SK-N-SH (cell line): ENCODE measurements around the gene DLEC1. TPM values are rescaled to one million over a fixed set of nuclear protein-coding genes. Genes with fewer than 3 reads are reported as not detected.
"Not testable (repeated sequence)": the region's sequence is repeated elsewhere in the genome, so short reads cannot be mapped to it uniquely, and the experiment has no call there.

Experiments
- CTCF ChIA-PET: fragments of 300-600, 350-600 bp; formaldehyde crosslinking; extraction: SDS; loops from one replicate; lab custom pipeline; 2021; lab: Yijun Ruan, JAX
- POLR2A ChIA-PET: fragments of 350-600 bp; sonication (Branson Sonifier 250); formaldehyde crosslinking; extraction: SDS; loops from one replicate; lab custom pipeline; 2020; ENCODE audit warnings: antibody characterized with exemption, inconsistent platforms; lab: Yijun Ruan, JAX
- DNase-seq: peaks from one replicate; pipeline ENCODE4 v3.0.0; 2012
- H2AFZ ChIP-seq: fragments of 200-600 bp; sonication (generic); 2 replicates; pipeline ENCODE4 v1.8.1; 2016; ENCODE audit warnings: antibody characterized with exemption, mild to moderate bottlenecking, low read depth
- H3F3A ChIP-seq: fragments of 200-600 bp; sonication (generic); replicated peaks from 2 replicates; pipeline ENCODE3; 2016; ENCODE audit warnings: antibody characterized with exemption, mild to moderate bottlenecking; ENCODE audit not compliant: insufficient read depth
- H3K27ac ChIP-seq, 2 experiments: fragments of 200-500 bp in 1 of 2; fragments of 200-600 bp in 1 of 2; sonication (Bioruptor generic) in 1 of 2; sonication (generic), shearing (Covaris generic) in 1 of 2; 2 replicates each; pipeline versions ENCODE4 v1.5.1 to v1.6.1; 2014 to 2016; ENCODE audit warnings: low read depth in 2 of 2, inconsistent platforms in 1 of 2, low read length in 1 of 2, mild to moderate bottlenecking in 1 of 2, mixed read lengths in 1 of 2
- H3K27me3 ChIP-seq: fragments of 200-600 bp; sonication (generic), shearing (Covaris generic); 2 replicates; pipeline ENCODE4 v1.6.1; 2016; ENCODE audit warnings: mixed run types; ENCODE audit not compliant: insufficient read depth
- H3K36me3 ChIP-seq, 2 experiments: fragments of 200-500 bp in 1 of 2; fragments of 200-600 bp in 1 of 2; sonication (Bioruptor generic) in 1 of 2; sonication (generic) in 1 of 2; replicated peaks in 1 of 2; 2 replicates each; pipeline versions ENCODE3 to v1.5.1; 2014 to 2016; ENCODE audit warnings: low read length in 1 of 2, mild to moderate bottlenecking in 1 of 2; ENCODE audit not compliant: insufficient read depth in 2 of 2, control insufficient read depth in 1 of 2
- H3K4me1 ChIP-seq, 2 experiments: fragments of 200-500 bp in 1 of 2; fragments of 200-600 bp in 1 of 2; sonication (Bioruptor generic) in 1 of 2; sonication (generic), shearing (Covaris generic) in 1 of 2; 2 replicates each; pipeline versions ENCODE4 v1.5.1 to v1.6.1; 2014 to 2016; ENCODE audit warnings: low read depth in 1 of 2, low read length in 1 of 2, mixed run types in 1 of 2; ENCODE audit not compliant: insufficient read depth in 2 of 2, control insufficient read depth in 1 of 2
- H3K4me2 ChIP-seq: fragments of 200-600 bp; sonication (generic), shearing (Covaris generic); 2 replicates; pipeline ENCODE4 v1.6.1; 2017; ENCODE audit warnings: mixed run types
- H3K4me3 ChIP-seq, 2 experiments: fragments of 200-500 bp in 1 of 2; fragments of 200-600 bp in 1 of 2; sonication (Bioruptor generic) in 1 of 2; sonication (generic), shearing (Covaris generic) in 1 of 2; 2 replicates each; pipeline versions ENCODE4 v1.5.1 to v1.8.1; 2014 to 2016; ENCODE audit warnings: low read depth in 2 of 2, inconsistent platforms in 1 of 2, low read length in 1 of 2, mild to moderate bottlenecking in 1 of 2, mixed read lengths in 1 of 2, moderate library complexity in 1 of 2
- H3K79me2 ChIP-seq: fragments of 200-600 bp; sonication (generic); 2 replicates; pipeline ENCODE4 v1.8.1; 2017; ENCODE audit warnings: mild to moderate bottlenecking; ENCODE audit not compliant: insufficient read depth
- H3K9ac ChIP-seq: fragments of 200-600 bp; sonication (generic); 2 replicates; pipeline ENCODE4 v1.6.1; 2017; ENCODE audit warnings: mixed run types
- H3K9me2 ChIP-seq: fragments of 200-600 bp; sonication (generic); 2 replicates; pipeline ENCODE4 v1.6.1; 2017; ENCODE audit warnings: mixed run types
- H3K9me3 ChIP-seq: fragments of 200-600 bp; sonication (generic); 2 replicates; pipeline ENCODE4 v1.6.1; 2017; ENCODE audit warnings: mixed run types, mild to moderate bottlenecking, moderate library complexity
- H4K20me1 ChIP-seq: fragments of 200-600 bp; sonication (generic); 2 replicates; pipeline ENCODE4 v1.6.1; 2017; ENCODE audit warnings: mild to moderate bottlenecking, mixed run types; ENCODE audit not compliant: insufficient read depth
- RCOR1 ChIP-seq: fragments of 150-350 bp; IDR thresholded peaks from 2 replicates; pipeline ENCODE4 v1.6.1; 2017; ENCODE audit warnings: antibody characterized with exemption, low read length
- TEAD4 ChIP-seq: IDR thresholded peaks from 2 replicates; pipeline ENCODE4 v1.4.0; 2012; ENCODE audit warnings: mild to moderate bottlenecking, borderline replicate concordance; ENCODE audit not compliant: insufficient read depth
- YY1 ChIP-seq: IDR thresholded peaks from 2 replicates; pipeline ENCODE4 v1.4.0; 2012; ENCODE audit warnings: low read depth, mild to moderate bottlenecking
- WGBS: methylation state at CpG from one replicate; pipeline ENCODE4 v1.1.6; 2017; ENCODE audit warnings: low lambda C conversion rate; 5-methylcytosine and 5-hydroxymethylcytosine counted together
- polyA plus RNA-seq, 3 experiments: library from polyadenylated mRNA; depleted of rRNA; stranded (reverse); fragments of >200 nt; gene quantifications; 2 replicates each; pipeline ENCODE4 v1.2.3, GENCODE V29; 2012

Gene DLEC1
- polyA plus RNA-seq, 1 of the 3 experiments (the other 2 are of a cell fraction) = 0.02 TPM

- H3K27me3 ChIP-seq, H3K27ac ChIP-seq, H3K4me3 ChIP-seq, H2AFZ ChIP-seq, CTCF ChIA-PET, H3K9ac ChIP-seq, H3F3A ChIP-seq, H3K9me2 ChIP-seq, H3K9me3 ChIP-seq, DNase-seq, POLR2A ChIA-PET: not testable (repeated sequence)
- Histone ChIP-seq H3K79me2 (peaks cover 34% of the 10 kb centered on the region), H4K20me1 (0 out of 2 replicates have a peak, but pooled peaks cover 13% of the 10 kb centered on the region), H3K36me3 (peaks cover 19 to 48% of the 10 kb centered on the region in 2 experiments), H3K4me2 (peak overlapping the region; percentile 87; the same call in 1 of the 2 replicates), H3K4me1 (peaks cover 16 to 24% of the 10 kb centered on the region in 2 experiments; a peak in 2 of 4 replicates)
- WGBS = 94% methylated on average over 10 of the region's 10 CpGs
Observed at GRCh38 chr3:38134517-38135143, 95.6 kb downstream of the DLEC1 start.

GRCh38 chr3:38135621-38136277, 96.7 kb downstream of the DLEC1 start:
- H3F3A ChIP-seq, H2AFZ ChIP-seq, H3K27ac ChIP-seq, H3K9me3 ChIP-seq, DNase-seq, H3K27me3 ChIP-seq, H3K9me2 ChIP-seq: not testable (repeated sequence)
- CTCF ChIA-PET = interaction anchor here (1.1 to 2.5 kb wide), 4 partner anchors 17 to 208 kb away, joined by 4 to 9 read pairs (median 4); partner anchors contain the start of gene OXSR1
- peaks cover 43% of the 10 kb centered on the region for H3K79me2 ChIP-seq
- POLR2A ChIA-PET = interaction anchor here (1.1 to 2.7 kb wide), 3 partner anchors 14 to 139 kb away, joined by 3 to 25 read pairs (median 3); partner anchors contain the start of gene OXSR1
- 0 out of 2 replicates have a peak, but pooled peaks cover 13% of the 10 kb centered on the region for H4K20me1 ChIP-seq
- peak overlapping the region; percentile 87 for H3K4me2 ChIP-seq
- H3K9ac ChIP-seq = peak overlapping the region; percentile 74
- peaks cover 14 to 43% of the 10 kb centered on the region in 2 experiments for H3K36me3 ChIP-seq
- H3K4me1 ChIP-seq = peaks cover 16 to 31% of the 10 kb centered on the region in 2 experiments; a peak in 2 of 4 replicates
- WGBS = 94% methylated on average over 10 of the region's 10 CpGs
- peak overlapping the region; percentile 89 to 94 for H3K4me3 ChIP-seq

DNA sequence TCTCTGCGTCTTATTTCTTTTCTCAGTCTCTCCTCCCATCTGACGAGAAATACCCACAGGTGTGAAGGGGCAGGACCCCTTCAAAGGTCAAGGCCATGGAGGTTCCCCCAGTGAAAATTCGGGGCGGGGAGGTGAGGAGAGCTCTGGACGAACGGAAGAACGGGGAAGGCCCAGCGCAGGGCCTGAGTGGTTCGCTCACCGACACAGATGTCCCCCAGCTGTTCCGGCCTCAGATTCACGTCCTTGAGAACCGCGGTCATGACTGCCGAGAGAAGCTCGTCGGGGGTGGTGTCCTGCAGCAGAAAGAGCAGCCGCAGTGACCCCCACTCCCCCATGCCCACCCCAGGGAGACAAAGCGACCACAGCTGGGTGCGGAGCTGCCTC, 97.4 kb downstream of the DLEC1 start:
- TF ChIP-seq YY1 (no peak), TEAD4 (no peak), RCOR1 (no peak)

More for the DNA sequence above, 97.4 kb downstream of the DLEC1 start:
- WGBS = 1% methylated on average over 16 of the region's 20 CpGs
- ChIA-PET POLR2A (interaction anchor here (0.7 to 2.7 kb wide), 5 partner anchors 15 to 140 kb away, joined by 3 to 25 read pairs (median 4); partner anchors contain the start of genes OXSR1 and PLCD1), CTCF (interaction anchor here (0.6 to 2.5 kb wide), 5 partner anchors 11 to 207 kb away, joined by 3 to 9 read pairs (median 4); partner anchors contain the start of gene OXSR1)
- peaks cover 43% of the 10 kb centered on the region for H3K79me2 ChIP-seq
- H3K27ac ChIP-seq = peak overlapping the region in 1 of 2 experiments; percentile 67; a peak in 1 of 4 replicates
- peak overlapping the region; percentile 74; the same call in 1 of the 2 replicates for H2AFZ ChIP-seq
- H3K27me3 ChIP-seq = no peaks in the 10 kb centered on the region
- DNase-seq = peak; percentile 59
- H3K4me2 ChIP-seq = peak overlapping the region; percentile 87
- H3K9me3 ChIP-seq = no peaks in the 10 kb centered on the region
- peak overlapping the region; percentile 89 to 94 for H3K4me3 ChIP-seq
- H3F3A ChIP-seq = peaks cover 2% of the 10 kb centered on the region
- no peaks in the 10 kb centered on the region for H3K9me2 ChIP-seq
- H3K36me3 ChIP-seq = peaks cover 11 to 43% of the 10 kb centered on the region in 2 experiments
- peaks cover 16 to 31% of the 10 kb centered on the region in 2 experiments; a peak in 2 of 4 replicates for H3K4me1 ChIP-seq
- H3K9ac ChIP-seq = peak overlapping the region; percentile 74
- 0 out of 2 replicates have a peak, but pooled peaks cover 13% of the 10 kb centered on the region for H4K20me1 ChIP-seq
